ENCODE data around the gene MYRF. TPM values are rescaled to one million over a fixed set of nuclear protein-coding genes. Genes with fewer than 3 reads are reported as not detected.

The MYRF gene
- total and polyA plus RNA-seq, 2 of the 13 experiments (the other 11 are each of a cell fraction or from before 2014, with no cell fraction given): 10.2 to 25.9 TPM

DNA sequence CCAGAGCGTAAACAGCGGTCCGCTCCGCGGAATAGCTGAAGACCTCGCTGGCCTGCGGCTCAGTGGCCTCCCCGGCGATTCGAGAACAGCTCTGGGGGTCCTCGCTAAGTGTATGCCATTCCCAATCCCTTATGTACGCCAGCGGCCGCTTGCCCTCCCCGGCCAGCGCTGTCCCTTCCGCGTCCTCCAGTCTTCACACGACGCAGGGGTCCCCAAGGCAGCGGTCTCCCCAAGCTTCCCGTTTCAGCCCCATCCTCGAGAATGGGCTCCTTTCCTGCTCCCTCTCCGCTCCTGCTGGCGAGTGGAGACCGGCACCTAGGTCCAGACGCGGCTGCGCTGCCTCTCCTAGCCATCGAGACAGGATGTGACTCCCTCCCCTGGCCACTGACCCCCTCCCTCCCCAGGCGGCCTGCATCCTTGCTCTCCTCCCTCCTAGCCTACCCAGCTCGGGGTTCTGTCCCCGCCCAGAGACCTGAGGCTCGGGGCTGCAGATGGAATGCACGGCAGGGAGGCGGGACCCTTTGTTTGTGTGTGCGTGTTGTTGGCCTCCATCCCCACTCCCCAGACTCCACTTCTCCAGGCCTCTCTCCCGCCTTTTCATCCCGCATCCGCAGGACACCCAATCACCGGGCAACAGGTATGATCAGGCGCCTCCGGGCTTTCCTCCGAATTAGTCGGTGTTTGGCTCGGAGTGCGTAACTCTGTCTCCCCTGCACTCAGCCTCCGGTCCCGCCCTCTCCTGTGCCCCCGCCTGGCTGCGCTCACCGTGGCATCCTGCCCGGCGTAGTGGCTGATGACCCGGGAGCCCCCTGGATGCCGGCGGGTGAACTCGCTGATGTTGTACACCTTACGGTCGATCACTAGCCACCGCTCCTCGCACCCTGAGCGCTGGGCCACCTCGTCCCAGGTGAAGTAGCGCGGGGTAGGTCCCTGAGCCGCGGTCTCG, 63.6 kb downstream of the MYRF start (continued):
- TF ChIP-seq, protein P1, sequence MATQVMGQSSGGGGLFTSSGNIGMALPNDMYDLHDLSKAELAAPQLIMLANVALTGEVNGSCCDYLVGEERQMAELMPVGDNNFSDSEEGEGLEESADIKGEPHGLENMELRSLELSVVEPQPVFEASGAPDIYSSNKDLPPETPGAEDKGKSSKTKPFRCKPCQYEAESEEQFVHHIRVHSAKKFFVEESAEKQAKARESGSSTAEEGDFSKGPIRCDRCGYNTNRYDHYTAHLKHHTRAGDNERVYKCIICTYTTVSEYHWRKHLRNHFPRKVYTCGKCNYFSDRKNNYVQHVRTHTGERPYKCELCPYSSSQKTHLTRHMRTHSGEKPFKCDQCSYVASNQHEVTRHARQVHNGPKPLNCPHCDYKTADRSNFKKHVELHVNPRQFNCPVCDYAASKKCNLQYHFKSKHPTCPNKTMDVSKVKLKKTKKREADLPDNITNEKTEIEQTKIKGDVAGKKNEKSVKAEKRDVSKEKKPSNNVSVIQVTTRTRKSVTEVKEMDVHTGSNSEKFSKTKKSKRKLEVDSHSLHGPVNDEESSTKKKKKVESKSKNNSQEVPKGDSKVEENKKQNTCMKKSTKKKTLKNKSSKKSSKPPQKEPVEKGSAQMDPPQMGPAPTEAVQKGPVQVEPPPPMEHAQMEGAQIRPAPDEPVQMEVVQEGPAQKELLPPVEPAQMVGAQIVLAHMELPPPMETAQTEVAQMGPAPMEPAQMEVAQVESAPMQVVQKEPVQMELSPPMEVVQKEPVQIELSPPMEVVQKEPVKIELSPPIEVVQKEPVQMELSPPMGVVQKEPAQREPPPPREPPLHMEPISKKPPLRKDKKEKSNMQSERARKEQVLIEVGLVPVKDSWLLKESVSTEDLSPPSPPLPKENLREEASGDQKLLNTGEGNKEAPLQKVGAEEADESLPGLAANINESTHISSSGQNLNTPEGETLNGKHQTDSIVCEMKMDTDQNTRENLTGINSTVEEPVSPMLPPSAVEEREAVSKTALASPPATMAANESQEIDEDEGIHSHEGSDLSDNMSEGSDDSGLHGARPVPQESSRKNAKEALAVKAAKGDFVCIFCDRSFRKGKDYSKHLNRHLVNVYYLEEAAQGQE (IDR thresholded peaks at IDR 0.05; ENCODE audit: borderline replicate concordance in 1 of 2, low read depth in 1 of 2, low read length in 2 of 2): no peak
- no peak for TF ChIP-seq ZNF792 (CRISPR knock-in tag; IDR thresholded peaks at IDR 0.05)
- TF ChIP-seq CBX1 (IDR thresholded peaks at IDR 0.05; ENCODE audit: low read depth): no peak
- TF ChIP-seq KMT2A (CRISPR knock-in tag; IDR thresholded peaks at IDR 0.05): 0 out of 2 replicates have a peak, but pooled peaks have one; percentile 4
- TF ChIP-seq SRSF4 (IDR thresholded peaks at IDR 0.05; ENCODE audit: low read depth, low read length, poor library complexity, severe bottlenecking): no peak
- no peak for TF ChIP-seq ZBTB20 (CRISPR knock-in tag; IDR thresholded peaks at IDR 0.05; ENCODE audit: borderline replicate concordance, low read depth)
- TF ChIP-seq HMG20B (CRISPR knock-in tag; conservative IDR thresholded peaks at IDR 0.05): no peak
- no peak; the same call in 1 of the 2 replicates for TF ChIP-seq ZNF563 (CRISPR knock-in tag; IDR thresholded peaks at IDR 0.05)
- TF ChIP-seq NR2F1 (CRISPR knock-in tag; IDR thresholded peaks at IDR 0.05): no peak
- TF ChIP-seq, protein P2, sequence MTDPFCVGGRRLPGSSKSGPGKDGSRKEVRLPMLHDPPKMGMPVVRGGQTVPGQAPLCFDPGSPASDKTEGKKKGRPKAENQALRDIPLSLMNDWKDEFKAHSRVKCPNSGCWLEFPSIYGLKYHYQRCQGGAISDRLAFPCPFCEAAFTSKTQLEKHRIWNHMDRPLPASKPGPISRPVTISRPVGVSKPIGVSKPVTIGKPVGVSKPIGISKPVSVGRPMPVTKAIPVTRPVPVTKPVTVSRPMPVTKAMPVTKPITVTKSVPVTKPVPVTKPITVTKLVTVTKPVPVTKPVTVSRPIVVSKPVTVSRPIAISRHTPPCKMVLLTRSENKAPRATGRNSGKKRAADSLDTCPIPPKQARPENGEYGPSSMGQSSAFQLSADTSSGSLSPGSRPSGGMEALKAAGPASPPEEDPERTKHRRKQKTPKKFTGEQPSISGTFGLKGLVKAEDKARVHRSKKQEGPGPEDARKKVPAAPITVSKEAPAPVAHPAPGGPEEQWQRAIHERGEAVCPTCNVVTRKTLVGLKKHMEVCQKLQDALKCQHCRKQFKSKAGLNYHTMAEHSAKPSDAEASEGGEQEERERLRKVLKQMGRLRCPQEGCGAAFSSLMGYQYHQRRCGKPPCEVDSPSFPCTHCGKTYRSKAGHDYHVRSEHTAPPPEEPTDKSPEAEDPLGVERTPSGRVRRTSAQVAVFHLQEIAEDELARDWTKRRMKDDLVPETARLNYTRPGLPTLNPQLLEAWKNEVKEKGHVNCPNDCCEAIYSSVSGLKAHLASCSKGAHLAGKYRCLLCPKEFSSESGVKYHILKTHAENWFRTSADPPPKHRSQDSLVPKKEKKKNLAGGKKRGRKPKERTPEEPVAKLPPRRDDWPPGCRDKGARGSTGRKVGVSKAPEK (CRISPR knock-in tag; IDR thresholded peaks at IDR 0.05; ENCODE audit: borderline replicate concordance): no peak
- TF ChIP-seq, protein P3, sequence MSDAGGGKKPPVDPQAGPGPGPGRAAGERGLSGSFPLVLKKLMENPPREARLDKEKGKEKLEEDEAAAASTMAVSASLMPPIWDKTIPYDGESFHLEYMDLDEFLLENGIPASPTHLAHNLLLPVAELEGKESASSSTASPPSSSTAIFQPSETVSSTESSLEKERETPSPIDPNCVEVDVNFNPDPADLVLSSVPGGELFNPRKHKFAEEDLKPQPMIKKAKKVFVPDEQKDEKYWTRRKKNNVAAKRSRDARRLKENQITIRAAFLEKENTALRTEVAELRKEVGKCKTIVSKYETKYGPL (CRISPR knock-in tag; IDR thresholded peaks at IDR 0.05): no peak
- TF ChIP-seq, protein P4, sequence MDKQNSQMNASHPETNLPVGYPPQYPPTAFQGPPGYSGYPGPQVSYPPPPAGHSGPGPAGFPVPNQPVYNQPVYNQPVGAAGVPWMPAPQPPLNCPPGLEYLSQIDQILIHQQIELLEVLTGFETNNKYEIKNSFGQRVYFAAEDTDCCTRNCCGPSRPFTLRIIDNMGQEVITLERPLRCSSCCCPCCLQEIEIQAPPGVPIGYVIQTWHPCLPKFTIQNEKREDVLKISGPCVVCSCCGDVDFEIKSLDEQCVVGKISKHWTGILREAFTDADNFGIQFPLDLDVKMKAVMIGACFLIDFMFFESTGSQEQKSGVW (CRISPR knock-in tag; IDR thresholded peaks at IDR 0.05; ENCODE audit: borderline replicate concordance): no peak
- TF ChIP-seq ZSCAN29 (CRISPR knock-in tag; conservative IDR thresholded peaks at IDR 0.05): no peak
- no peak for TF ChIP-seq ZNF724P (CRISPR knock-in tag; IDR thresholded peaks at IDR 0.05; ENCODE audit: borderline replicate concordance)
- TF ChIP-seq, protein P5, sequence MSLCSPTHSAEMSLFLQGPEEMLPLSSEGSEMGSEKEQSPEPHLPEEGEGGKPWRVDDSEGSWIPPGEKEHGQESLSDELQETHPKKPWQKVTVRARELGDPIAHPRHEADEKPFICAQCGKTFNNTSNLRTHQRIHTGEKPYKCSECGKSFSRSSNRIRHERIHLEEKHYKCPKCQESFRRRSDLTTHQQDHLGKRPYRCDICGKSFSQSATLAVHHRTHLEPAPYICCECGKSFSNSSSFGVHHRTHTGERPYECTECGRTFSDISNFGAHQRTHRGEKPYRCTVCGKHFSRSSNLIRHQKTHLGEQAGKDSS (CRISPR knock-in tag; IDR thresholded peaks at IDR 0.05; ENCODE audit: borderline replicate concordance, low read depth): no peak; the same call in 1 of the 2 replicates
- no peak for TF ChIP-seq ZBTB1 (CRISPR knock-in tag; IDR thresholded peaks at IDR 0.05; ENCODE audit: borderline replicate concordance)
- no peak for TF ChIP-seq CAMTA2 (CRISPR knock-in tag; IDR thresholded peaks at IDR 0.05; ENCODE audit: borderline replicate concordance)
- no peak; the same call in 1 of the 2 replicates for TF ChIP-seq SOX5 (CRISPR knock-in tag; IDR thresholded peaks at IDR 0.05; ENCODE audit: borderline replicate concordance)
- no peak for TF ChIP-seq HHEX (CRISPR knock-in tag; IDR thresholded peaks at IDR 0.05)

All from HepG2 (cell line).